GM13976 (cell line): Measurements from ENCODE around the gene KRT1.

Source experiments
- DNase-seq: peaks from one replicate; pipeline ENCODE4 v3.0.0; 2012; ENCODE audit warnings: low spot score
- in situ Hi-C: fragments of 300-500 bp; cut with MboI; formaldehyde crosslinking; loops from one replicate; pipeline ENCODE4 v1.12.0; 2022; ENCODE audit warnings: low sequenced_read_pairs, mixed read lengths, inconsistent platforms; ENCODE audit not compliant: unreplicated experiment
- TF ChIP-seq, protein P1 (sequence below): IDR thresholded peaks from 2 replicates; pipeline ENCODE4 v1.5.1; 2012; ENCODE audit warnings: borderline replicate concordance, mild to moderate bottlenecking; ENCODE audit not compliant: insufficient read depth; ENCODE audit errors: extremely low read depth, missing control alignments, control extremely low read depth

KRT1 gene

GRCh38 chr12:52699960-52700359, 19.8 kb upstream of the KRT1 start:
- in situ Hi-C loops = no loop called here
- no peak for DNase-seq
- TF ChIP-seq, protein P1, sequence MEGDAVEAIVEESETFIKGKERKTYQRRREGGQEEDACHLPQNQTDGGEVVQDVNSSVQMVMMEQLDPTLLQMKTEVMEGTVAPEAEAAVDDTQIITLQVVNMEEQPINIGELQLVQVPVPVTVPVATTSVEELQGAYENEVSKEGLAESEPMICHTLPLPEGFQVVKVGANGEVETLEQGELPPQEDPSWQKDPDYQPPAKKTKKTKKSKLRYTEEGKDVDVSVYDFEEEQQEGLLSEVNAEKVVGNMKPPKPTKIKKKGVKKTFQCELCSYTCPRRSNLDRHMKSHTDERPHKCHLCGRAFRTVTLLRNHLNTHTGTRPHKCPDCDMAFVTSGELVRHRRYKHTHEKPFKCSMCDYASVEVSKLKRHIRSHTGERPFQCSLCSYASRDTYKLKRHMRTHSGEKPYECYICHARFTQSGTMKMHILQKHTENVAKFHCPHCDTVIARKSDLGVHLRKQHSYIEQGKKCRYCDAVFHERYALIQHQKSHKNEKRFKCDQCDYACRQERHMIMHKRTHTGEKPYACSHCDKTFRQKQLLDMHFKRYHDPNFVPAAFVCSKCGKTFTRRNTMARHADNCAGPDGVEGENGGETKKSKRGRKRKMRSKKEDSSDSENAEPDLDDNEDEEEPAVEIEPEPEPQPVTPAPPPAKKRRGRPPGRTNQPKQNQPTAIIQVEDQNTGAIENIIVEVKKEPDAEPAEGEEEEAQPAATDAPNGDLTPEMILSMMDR = no peak

DNA sequence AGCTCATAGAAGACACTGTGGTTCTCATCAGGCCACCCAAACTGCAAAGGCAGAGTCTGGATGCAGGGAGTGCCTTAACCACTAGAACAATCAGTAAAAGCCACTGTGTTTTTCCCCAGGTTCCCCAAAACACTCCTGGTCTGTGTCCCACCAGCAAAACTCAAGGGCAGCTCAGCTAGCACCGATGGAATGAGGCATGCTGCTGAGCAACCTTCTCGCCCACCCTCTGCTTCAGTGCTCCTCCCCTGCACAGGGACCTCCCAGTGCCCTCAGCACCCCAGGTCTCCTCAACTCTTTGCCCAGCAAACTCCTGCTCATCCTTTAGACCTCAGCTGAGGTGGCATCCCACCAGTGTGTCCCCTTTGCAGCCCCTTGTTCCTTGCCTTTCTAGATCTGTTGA, 19.2 kb upstream of the KRT1 start:
- in situ Hi-C loops = no loop called here
- DNase-seq = no peak
- TF ChIP-seq, protein P1 = no peak

GRCh38 chr12:52698651-52699340, 18.6 kb upstream of the KRT1 start:
- no peak for DNase-seq
- TF ChIP-seq, protein P1 = no peak
- in situ Hi-C loops = no loop called here

GRCh38 chr12:52697058-52697582, 16.9 kb upstream of the KRT1 start:
- no peak for DNase-seq
- TF ChIP-seq, protein P1 = no peak
- in situ Hi-C loops = no loop called here

GRCh38 chr12:52696588-52696987, 16.4 kb upstream of the KRT1 start:
- no peak for DNase-seq
- TF ChIP-seq, protein P1 = no peak
- in situ Hi-C loops = no loop called here

DNA sequence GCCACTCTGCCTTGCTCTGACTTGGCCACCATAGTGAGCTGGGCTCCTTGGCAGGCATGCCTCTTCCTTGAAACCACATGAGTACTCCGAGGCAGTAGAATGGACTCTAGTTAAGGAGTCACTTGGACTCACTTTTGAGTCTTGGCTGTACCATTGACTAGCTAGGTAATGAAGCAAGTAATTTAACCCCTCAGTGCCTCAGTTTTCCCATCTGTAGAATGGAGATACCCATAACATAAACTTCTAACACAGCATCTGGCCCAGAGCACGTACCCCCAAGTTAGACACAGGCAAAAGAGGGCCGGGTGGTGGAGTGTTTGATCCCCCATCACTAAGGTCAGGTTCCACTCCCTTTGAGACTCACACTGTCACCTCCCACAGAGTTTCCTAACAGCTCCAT, 14.8 kb upstream of the KRT1 start:
- in situ Hi-C loops = no loop called here

More for the DNA sequence above, 14.8 kb upstream of the KRT1 start:
- TF ChIP-seq, protein P1 = no peak
- no peak for DNase-seq
